Measurements from ENCODE around the gene OR4D11. TPM values are rescaled to one million over a fixed set of nuclear protein-coding genes. Genes with fewer than 3 reads are reported as not detected.

OR4D11 gene
- total RNA-seq (2021): not detected in 2 replicates
- not detected for Bru-seq, nascent RNA
- BruChase-seq, experiment 1, labeled RNA remaining after a 2-hour chase: not detected
- not detected for BruChase-seq, experiment 2, labeled RNA remaining after a 6-hour chase
- long read RNA-seq: 0 reads

GRCh38 chr11:59503276-59503675 is at the start of gene OR4D11:
Gene OR4D11, plus strand, starts transcription at chr11:59503576. Its CDS starts 0 bp downstream, at chr11:59503576.
- no peak within 1 kb of the TSS for H3K4me2 ChIP-seq
- H3K4me1 ChIP-seq (replicated peaks; ENCODE audit: insufficient read depth): no peaks in the 10 kb centered on the region
- no peaks in the 10 kb centered on the region for H4K20me1 ChIP-seq (ENCODE audit: insufficient read depth)
- no peaks in the 10 kb centered on the region for H3K79me2 ChIP-seq (ENCODE audit: low read depth)
- ChIA-PET CTCF (no interaction called here), POLR2A (ENCODE audit: unreplicated experiment) (interaction anchor here (0.6 kb wide), 2 partner anchors 31 to 58 kb away, joined by 8 to 17 read pairs; no protein-coding TSS in a partner anchor)
- H2AFZ ChIP-seq: no peak within 1 kb of the TSS
- intact Hi-C loops (cut with micrococcal nuclease; ENCODE audit: unreplicated experiment): no loop called here
- H3K9me2 ChIP-seq (ENCODE audit: insufficient read depth): no peaks in the 10 kb centered on the region
- 0 out of 2 replicates have a peak, but pooled peaks cover 2% of the 10 kb centered on the region for H3K9me3 ChIP-seq (ENCODE audit: insufficient read depth, low read depth)
- no peaks in the 10 kb centered on the region for H3K36me3 ChIP-seq (ENCODE audit: low read depth)
- H3K4me3 ChIP-seq: no peak within 1 kb of the TSS
- no peak within 1 kb of the TSS for H3K27ac ChIP-seq
- no TSS peak for BruUV-seq (replicated peaks)
- TF ChIP-seq CTCF (conservative IDR thresholded peaks at IDR 0.05) (no peak), EZH2 (IDR thresholded peaks at IDR 0.05; ENCODE audit: low read depth) (no peak)
- peaks cover 33% of the 10 kb centered on the region for H3K27me3 ChIP-seq (ENCODE audit: insufficient read depth, low read depth)
- H3F3A ChIP-seq (ENCODE audit: insufficient read depth, low read depth): no peaks in the 10 kb centered on the region
- DNase-seq: no peak

- no peaks in the 10 kb centered on the region for H4K20me1 ChIP-seq (ENCODE audit: insufficient read depth)
- POLR2A ChIA-PET (ENCODE audit: unreplicated experiment): no interaction called here
- no peak within 1 kb of the TSS for H3K4me3 ChIP-seq
- H2AFZ ChIP-seq: no peak within 1 kb of the TSS
- BruUV-seq (replicated peaks): no TSS peak
- intact Hi-C loops (cut with micrococcal nuclease; ENCODE audit: unreplicated experiment): no loop called here
- no peak within 1 kb of the TSS for H3K4me2 ChIP-seq
- no peak for DNase-seq
- H3K9me3 ChIP-seq (ENCODE audit: insufficient read depth, low read depth): no peaks in the 10 kb centered on the region
- no peaks in the 10 kb centered on the region for H3F3A ChIP-seq (ENCODE audit: insufficient read depth, low read depth)
- no peaks in the 10 kb centered on the region for H3K4me1 ChIP-seq (replicated peaks; ENCODE audit: insufficient read depth)
- no peak within 1 kb of the TSS for H3K27ac ChIP-seq
- no peaks in the 10 kb centered on the region for H3K79me2 ChIP-seq (ENCODE audit: low read depth)
- no peaks in the 10 kb centered on the region for H3K36me3 ChIP-seq (ENCODE audit: low read depth)
- CTCF ChIA-PET: no interaction called here
- TF ChIP-seq CTCF (conservative IDR thresholded peaks at IDR 0.05) (no peak), EZH2 (IDR thresholded peaks at IDR 0.05; ENCODE audit: low read depth) (no peak)
- peaks cover 56% of the 10 kb centered on the region for H3K27me3 ChIP-seq (ENCODE audit: insufficient read depth, low read depth)
- no peaks in the 10 kb centered on the region for H3K9me2 ChIP-seq (ENCODE audit: insufficient read depth)
These were observed 46.7 kb upstream of the OR4D11 start, which contains the start of gene OR4D6 for GRCh38 chr11:59456661-59457060. Gene OR4D6, plus strand, starts transcription at chr11:59456961. Its CDS starts 0 bp downstream, at chr11:59456961.

GRCh38 chr11:59459916-59460315 is 43.5 kb upstream of the OR4D11 start:
- Histone ChIP-seq H4K20me1 (ENCODE audit: insufficient read depth) (no peaks in the 10 kb centered on the region), H3K4me3 (no peak overlapping the region), H3K27ac (no peak overlapping the region), H3K27me3 (ENCODE audit: insufficient read depth, low read depth) (peaks cover 51% of the 10 kb centered on the region), H3K9me3 (ENCODE audit: insufficient read depth, low read depth) (no peaks in the 10 kb centered on the region), H3K79me2 (ENCODE audit: low read depth) (no peaks in the 10 kb centered on the region), H3F3A (ENCODE audit: insufficient read depth, low read depth) (no peaks in the 10 kb centered on the region), H2AFZ (no peak overlapping the region), H3K36me3 (ENCODE audit: low read depth) (no peaks in the 10 kb centered on the region), H3K9me2 (ENCODE audit: insufficient read depth) (no peaks in the 10 kb centered on the region), H3K4me1 (replicated peaks; ENCODE audit: insufficient read depth) (no peaks in the 10 kb centered on the region), H3K4me2 (no peak overlapping the region)
- CTCF ChIA-PET: no interaction called here
- no peak for DNase-seq
- no peak for TF ChIP-seq EZH2 (IDR thresholded peaks at IDR 0.05; ENCODE audit: low read depth)
- TF ChIP-seq CTCF (conservative IDR thresholded peaks at IDR 0.05): no peak
- BruUV-seq (replicated peaks): no TSS peak
- intact Hi-C loops (cut with micrococcal nuclease; ENCODE audit: unreplicated experiment): no loop called here
- POLR2A ChIA-PET (ENCODE audit: unreplicated experiment): no interaction called here

Data from PC-9 (cell line).